NCI-H460 (cell line): ENCODE data around the gene ATP13A4. TPM values are rescaled to one million over a fixed set of nuclear protein-coding genes. Genes with fewer than 3 reads are reported as not detected.

Experiments used
- total RNA-seq: library from RNA; depleted of rRNA; stranded (reverse); fragments of >200 nt; shearing (Covaris generic); gene quantifications from 2 replicates; pipeline ENCODE4 v1.2.3, GENCODE V29; 2014; rRNA removed

Gene ATP13A4
- total RNA-seq, 1 experiment from 2014 or later: not detected

Other genes with a start within 250 kb of the ATP13A4 start
- gene ATP13A5, start 176.1 kb downstream of the ATP13A4 start, total RNA-seq: not detected in 2 replicates
- 53.6 and 56.0 TPM in 2 replicates for gene OPA1, start 38.3 kb upstream of the ATP13A4 start, total RNA-seq